Effector memory CD4-positive, alpha-beta T cell (primary cell): ENCODE data around the gene APOC3.

Source experiments
- DNase-seq, 3 donors: peaks; one replicate each; pipeline ENCODE4 v3.0.0-alpha.2; 2020
- H3K27ac ChIP-seq: 2 replicates; pipeline ENCODE4 v1.7.0; 2013; ENCODE audit warnings: mild to moderate bottlenecking, low read length, moderate library complexity; ENCODE audit not compliant: insufficient read depth, poor library complexity, severe bottlenecking
- H3K27me3 ChIP-seq: replicated peaks from 2 replicates; pipeline ENCODE4 v1.7.0; 2013; ENCODE audit warnings: mild to moderate bottlenecking, low read length; ENCODE audit not compliant: insufficient read depth, control insufficient read depth, poor library complexity, severe bottlenecking
- H3K36me3 ChIP-seq: 2 replicates; pipeline ENCODE4 v1.7.0; 2013; ENCODE audit warnings: mild to moderate bottlenecking, low read length, moderate library complexity; ENCODE audit not compliant: control insufficient read depth, insufficient read depth
- H3K4me1 ChIP-seq: 2 replicates; pipeline ENCODE4 v1.7.0; 2013; ENCODE audit warnings: low read length, mild to moderate bottlenecking; ENCODE audit not compliant: control insufficient read depth, insufficient read depth, poor library complexity, severe bottlenecking
- H3K4me3 ChIP-seq: 2 replicates; pipeline ENCODE4 v1.7.0; 2013; ENCODE audit warnings: low read length, low read depth, mild to moderate bottlenecking; ENCODE audit not compliant: insufficient read depth, poor library complexity, severe bottlenecking
- H3K9me3 ChIP-seq: 2 replicates; pipeline ENCODE4 v1.7.0; 2013; ENCODE audit warnings: mild to moderate bottlenecking, low read length, moderate library complexity; ENCODE audit not compliant: control insufficient read depth

The APOC3 gene

GRCh38 chr11:116844722-116845121, 15.0 kb downstream of the APOC3 start:
- no peak overlapping the region for H3K27ac ChIP-seq
- peaks cover 49% of the 10 kb centered on the region for H3K36me3 ChIP-seq
- H3K27me3 ChIP-seq, result no peaks in the 10 kb centered on the region
- H3K9me3 ChIP-seq, result no peaks in the 10 kb centered on the region
- DNase-seq, result no peak
- H3K4me3 ChIP-seq, result no peak overlapping the region
- H3K4me1 ChIP-seq, result no peaks in the 10 kb centered on the region

- H3K36me3 ChIP-seq, result peaks cover 49% of the 10 kb centered on the region
- DNase-seq, result no peak
Measured at GRCh38 chr11:116847612-116848011, 17.9 kb downstream of the APOC3 start.

DNA sequence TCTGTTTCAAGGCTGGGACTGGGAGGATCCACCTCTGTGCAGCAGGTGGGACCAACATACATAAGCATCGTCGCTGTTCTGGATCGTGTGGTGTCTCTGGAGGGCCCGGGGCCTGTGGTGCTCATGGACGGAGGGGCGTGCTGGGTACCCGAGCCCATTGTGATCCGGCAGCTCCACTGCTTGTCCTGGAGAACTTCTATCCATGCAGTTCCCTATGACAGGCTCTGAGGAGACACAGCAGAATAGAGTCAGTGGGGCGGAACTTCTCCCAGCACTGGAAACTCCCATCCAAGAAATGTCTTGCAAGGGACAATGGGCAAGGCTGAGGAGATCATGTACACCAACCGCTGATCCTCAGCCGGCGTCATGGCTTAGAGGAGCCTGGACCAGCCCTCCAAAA, 19.4 kb downstream of the APOC3 start:
- Histone ChIP-seq H3K27ac (no peak overlapping the region), H3K36me3 (peaks cover 42% of the 10 kb centered on the region), H3K4me1 (peaks cover 34% of the 10 kb centered on the region)

More at GRCh38 chr11:116847612-116848011, 17.9 kb downstream of the APOC3 start:
- Histone ChIP-seq H3K4me3 (no peak overlapping the region), H3K4me1 (peaks cover 20% of the 10 kb centered on the region), H3K27ac (no peak overlapping the region), H3K9me3 (no peaks in the 10 kb centered on the region), H3K27me3 (no peaks in the 10 kb centered on the region)

GRCh38 chr11:116849486-116849885, 19.8 kb downstream of the APOC3 start:
- no peak overlapping the region for H3K4me3 ChIP-seq
- no peaks in the 10 kb centered on the region for H3K9me3 ChIP-seq
- H3K27ac ChIP-seq, result no peak overlapping the region
- DNase-seq, result no peak
- H3K4me1 ChIP-seq, result peaks cover 38% of the 10 kb centered on the region
- peaks cover 42% of the 10 kb centered on the region for H3K36me3 ChIP-seq
- H3K27me3 ChIP-seq, result no peaks in the 10 kb centered on the region

More for the DNA sequence above, 19.4 kb downstream of the APOC3 start:
- Histone ChIP-seq H3K9me3 (no peaks in the 10 kb centered on the region), H3K27me3 (no peaks in the 10 kb centered on the region), H3K4me3 (no peak overlapping the region)
- no peak for DNase-seq

DNA sequence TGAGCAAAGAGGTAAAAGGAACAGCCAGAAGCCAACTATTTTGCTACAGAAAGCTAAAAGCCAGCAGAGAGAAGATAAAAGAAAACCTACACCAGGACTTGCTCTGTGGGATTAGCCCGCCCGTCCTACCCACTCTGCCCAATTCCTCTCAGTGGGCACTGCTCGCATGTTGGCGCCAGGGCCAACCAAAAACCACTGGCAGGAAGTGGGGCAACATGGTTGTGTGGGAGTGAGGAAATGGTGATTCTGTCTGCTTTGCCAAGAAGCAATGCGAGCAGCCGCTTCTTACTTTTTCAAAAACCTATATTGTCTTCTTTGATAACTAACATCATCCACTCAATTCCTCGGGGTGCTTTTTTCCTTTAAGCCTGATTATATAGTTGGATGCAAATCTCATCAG, 21.9 kb downstream of the APOC3 start:
- H3K27ac ChIP-seq, result peak overlapping the region; percentile 55
- H3K27me3 ChIP-seq, result no peaks in the 10 kb centered on the region
- DNase-seq, result peak; percentile 32 to 53 (median 38)
- peaks cover 24% of the 10 kb centered on the region for H3K36me3 ChIP-seq
- peaks cover 55% of the 10 kb centered on the region for H3K4me1 ChIP-seq
- H3K4me3 ChIP-seq, result no peak overlapping the region
- no peaks in the 10 kb centered on the region for H3K9me3 ChIP-seq

DNA sequence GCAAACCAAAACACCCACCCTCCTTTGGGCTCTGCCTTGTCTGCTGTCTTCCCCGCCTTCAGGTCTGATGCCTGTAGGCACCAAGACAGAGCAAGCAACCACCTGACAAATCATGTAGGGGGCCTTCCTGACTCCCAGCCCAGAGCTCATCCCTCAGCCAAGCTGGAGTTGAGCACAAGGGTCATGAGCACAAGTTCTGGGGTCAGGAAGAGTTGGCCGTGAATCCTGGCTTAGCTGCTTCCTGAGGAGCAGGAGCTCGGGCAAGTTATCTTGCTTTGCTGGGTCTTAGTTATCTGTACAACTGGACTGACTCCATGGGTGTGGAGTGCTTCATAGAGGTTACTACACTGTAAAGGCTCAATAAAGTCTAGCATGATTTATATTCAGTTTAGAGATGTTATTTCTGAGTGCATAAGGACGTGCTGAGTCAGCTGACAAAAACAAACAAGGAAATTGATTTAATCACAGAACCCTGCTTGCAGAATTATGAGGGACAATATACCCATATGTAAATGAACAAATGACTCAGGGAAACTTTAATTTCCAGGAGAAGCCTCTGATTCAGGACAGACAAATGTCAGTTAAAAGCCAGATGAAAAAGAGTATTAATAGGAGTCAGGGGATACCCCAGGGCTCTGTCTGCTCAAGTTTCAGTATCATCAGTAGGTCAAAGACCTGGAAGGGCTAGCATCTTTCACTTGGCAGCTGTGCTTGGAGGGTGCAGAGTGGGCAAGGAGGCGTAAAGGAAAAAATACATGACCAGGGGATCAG, 22.7 kb downstream of the APOC3 start:
- H3K4me3 ChIP-seq, result no peak overlapping the region
- DNase-seq, result no peak
- H3K4me1 ChIP-seq, result peaks cover 57% of the 10 kb centered on the region
- H3K27ac ChIP-seq, result peak overlapping the region; percentile 55
- H3K36me3 ChIP-seq, result peaks cover 19% of the 10 kb centered on the region
- H3K9me3 ChIP-seq, result no peaks in the 10 kb centered on the region
- no peaks in the 10 kb centered on the region for H3K27me3 ChIP-seq

- peaks cover 57% of the 10 kb centered on the region for H3K4me1 ChIP-seq
Measured at GRCh38 chr11:116853461-116854073, 23.9 kb downstream of the APOC3 start.

GRCh38 chr11:116855413-116855812, 25.7 kb downstream of the APOC3 start:
- Histone ChIP-seq H3K9me3 (no peaks in the 10 kb centered on the region), H3K4me3 (no peak overlapping the region), H3K36me3 (peaks cover 31% of the 10 kb centered on the region), H3K4me1 (peaks cover 57% of the 10 kb centered on the region), H3K27ac (peak overlapping the region; percentile 52), H3K27me3 (no peaks in the 10 kb centered on the region)
- DNase-seq, result no peak

More at GRCh38 chr11:116853461-116854073, 23.9 kb downstream of the APOC3 start:
- Histone ChIP-seq H3K9me3 (no peaks in the 10 kb centered on the region), H3K27me3 (no peaks in the 10 kb centered on the region), H3K36me3 (peaks cover 23% of the 10 kb centered on the region), H3K4me3 (peak overlapping the region; percentile 7), H3K27ac (peak overlapping the region; percentile 55)
- DNase-seq, result peak; percentile 31 to 52 (median 45)

- no peak overlapping the region for H3K27ac ChIP-seq
- H3K4me3 ChIP-seq, result no peak overlapping the region
- DNase-seq, result no peak
- H3K27me3 ChIP-seq, result no peaks in the 10 kb centered on the region
- peaks cover 41% of the 10 kb centered on the region for H3K36me3 ChIP-seq
- H3K9me3 ChIP-seq, result no peaks in the 10 kb centered on the region
- peaks cover 48% of the 10 kb centered on the region for H3K4me1 ChIP-seq
Measured at GRCh38 chr11:116856423-116856822, 26.7 kb downstream of the APOC3 start.

- peaks cover 50% of the 10 kb centered on the region for H3K36me3 ChIP-seq
- H3K4me3 ChIP-seq, result no peak overlapping the region
- no peak for DNase-seq
- H3K4me1 ChIP-seq, result peaks cover 40% of the 10 kb centered on the region
- no peaks in the 10 kb centered on the region for H3K27me3 ChIP-seq
- no peaks in the 10 kb centered on the region for H3K9me3 ChIP-seq
- H3K27ac ChIP-seq, result no peak overlapping the region
Measured at GRCh38 chr11:116857316-116857715, 27.6 kb downstream of the APOC3 start.
